ENCODE results near the gene DMXL1. TPM values are rescaled to one million over a fixed set of nuclear protein-coding genes. Genes with fewer than 3 reads are reported as not detected.
A peak's percentile ranks its signal among the peaks of the same experiment; 100 is the strongest.

The DMXL1 gene
- total and polyA plus RNA-seq, 3 donors from 2014 or later = 16.0 to 93.3 (median 63.9) TPM

DNA sequence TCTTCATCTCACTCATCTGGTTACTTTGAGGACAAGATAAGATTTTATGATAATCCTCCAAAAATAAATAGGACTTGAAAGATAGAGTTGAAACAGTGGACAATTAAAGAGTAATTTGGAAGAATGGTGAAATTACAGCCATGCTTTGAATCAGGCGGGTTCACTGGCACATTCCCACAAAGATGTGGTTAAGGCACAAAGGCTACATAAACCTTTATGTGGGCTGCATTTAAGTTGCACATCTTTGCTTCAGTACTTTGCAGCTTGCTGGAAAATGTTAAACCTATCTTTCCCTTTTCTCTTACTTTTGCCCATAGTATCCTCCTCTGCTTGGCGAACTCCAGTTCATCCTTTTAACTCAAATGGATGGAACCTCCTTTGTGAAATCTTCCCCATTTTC, 192.8 kb downstream of the DMXL1 start:
- intact Hi-C loops (cut with DNase I; ENCODE audit: low total_unique reads) = no loop called here
- no peaks in the 10 kb centered on the region for H3K27me3 ChIP-seq
- no peaks in the 10 kb centered on the region for H3K9me3 ChIP-seq
- no peak for DNase-seq
- no peak overlapping the region for H3K4me3 ChIP-seq
- H3K36me3 ChIP-seq (ENCODE audit: low read depth, missing control alignments) = no peaks in the 10 kb centered on the region
- WGBS, 2 donors = 84 to 88% methylated on average over 2 of the region's 2 CpGs
- H3K27ac ChIP-seq = no peak overlapping the region
- TF ChIP-seq, protein P1, sequence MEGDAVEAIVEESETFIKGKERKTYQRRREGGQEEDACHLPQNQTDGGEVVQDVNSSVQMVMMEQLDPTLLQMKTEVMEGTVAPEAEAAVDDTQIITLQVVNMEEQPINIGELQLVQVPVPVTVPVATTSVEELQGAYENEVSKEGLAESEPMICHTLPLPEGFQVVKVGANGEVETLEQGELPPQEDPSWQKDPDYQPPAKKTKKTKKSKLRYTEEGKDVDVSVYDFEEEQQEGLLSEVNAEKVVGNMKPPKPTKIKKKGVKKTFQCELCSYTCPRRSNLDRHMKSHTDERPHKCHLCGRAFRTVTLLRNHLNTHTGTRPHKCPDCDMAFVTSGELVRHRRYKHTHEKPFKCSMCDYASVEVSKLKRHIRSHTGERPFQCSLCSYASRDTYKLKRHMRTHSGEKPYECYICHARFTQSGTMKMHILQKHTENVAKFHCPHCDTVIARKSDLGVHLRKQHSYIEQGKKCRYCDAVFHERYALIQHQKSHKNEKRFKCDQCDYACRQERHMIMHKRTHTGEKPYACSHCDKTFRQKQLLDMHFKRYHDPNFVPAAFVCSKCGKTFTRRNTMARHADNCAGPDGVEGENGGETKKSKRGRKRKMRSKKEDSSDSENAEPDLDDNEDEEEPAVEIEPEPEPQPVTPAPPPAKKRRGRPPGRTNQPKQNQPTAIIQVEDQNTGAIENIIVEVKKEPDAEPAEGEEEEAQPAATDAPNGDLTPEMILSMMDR (IDR thresholded peaks at IDR 0.05) = no peak
- no peak for TF ChIP-seq POLR2A (IDR thresholded peaks at IDR 0.05)
- H3K4me1 ChIP-seq = no peaks in the 10 kb centered on the region

DNA sequence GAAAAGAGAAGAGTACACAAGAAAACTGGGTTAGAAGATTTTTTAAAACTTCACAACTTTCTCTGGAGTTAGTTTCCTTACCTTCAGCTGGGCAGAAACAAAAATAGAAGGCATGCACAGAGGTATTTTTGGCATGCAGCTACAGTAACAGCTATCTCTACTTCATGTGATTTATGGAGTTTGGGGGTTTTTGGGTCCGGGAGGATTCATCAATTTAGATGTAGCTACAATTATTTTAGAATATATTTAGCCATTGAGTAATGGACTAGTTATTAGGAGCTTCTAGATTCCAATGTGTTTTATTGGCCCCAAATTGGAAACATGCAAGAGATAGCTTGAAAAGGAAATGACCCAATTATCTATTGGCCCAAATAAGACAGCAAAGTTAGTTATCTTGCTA, 193.3 kb downstream of the DMXL1 start:
- intact Hi-C loops (cut with DNase I; ENCODE audit: low total_unique reads) = no loop called here
- TF ChIP-seq, protein P1 (IDR thresholded peaks at IDR 0.05) = no peak
- no peak for TF ChIP-seq POLR2A (IDR thresholded peaks at IDR 0.05)
- Histone ChIP-seq H3K9me3 (no peaks in the 10 kb centered on the region), H3K27me3 (no peaks in the 10 kb centered on the region), H3K4me1 (peaks cover under 1% of the 10 kb centered on the region), H3K4me3 (no peak overlapping the region), H3K27ac (no peak overlapping the region), H3K36me3 (ENCODE audit: low read depth, missing control alignments) (no peaks in the 10 kb centered on the region)
- WGBS, 2 donors = 0 to 2% methylated on average over 1 of the region's 1 CpG
- no peak for DNase-seq

DNA sequence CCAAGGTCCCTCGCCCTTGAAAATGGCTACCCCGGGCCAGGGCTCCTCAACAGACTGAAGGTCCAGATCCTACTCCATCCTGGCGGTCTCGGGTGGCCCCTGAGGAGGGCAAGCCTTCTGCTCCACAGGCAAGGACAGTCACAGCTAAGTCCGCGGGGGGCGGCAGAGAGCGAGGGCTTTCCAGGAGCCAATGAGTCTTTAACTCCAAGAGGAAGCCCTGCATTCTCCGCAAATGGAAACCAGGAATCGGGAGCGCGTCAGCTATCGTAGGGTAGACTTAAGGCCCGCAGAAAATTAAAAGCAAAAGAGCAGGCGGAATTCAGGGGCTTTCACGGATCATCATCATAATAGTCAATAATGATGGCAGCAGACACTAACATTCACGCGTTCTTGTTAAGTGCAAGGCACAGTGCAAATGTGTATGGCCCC, 197.1 kb downstream of the DMXL1 start:
- no peaks in the 10 kb centered on the region for H3K36me3 ChIP-seq (ENCODE audit: low read depth, missing control alignments)
- H3K27ac ChIP-seq = peak overlapping the region; percentile 63 to 92
- no peaks in the 10 kb centered on the region for H3K27me3 ChIP-seq
- peak overlapping the region; percentile 69 to 79 for H3K4me3 ChIP-seq
- H3K4me1 ChIP-seq = peaks cover 4% of the 10 kb centered on the region
- TF ChIP-seq, protein P1 (IDR thresholded peaks at IDR 0.05) = no peak
- TF ChIP-seq POLR2A (IDR thresholded peaks at IDR 0.05) = no peak
- peak; percentile 93 for DNase-seq
- 2 to 5% methylated on average over 14 to 18 of the region's 18 CpGs for WGBS, 2 donors
- no peaks in the 10 kb centered on the region for H3K9me3 ChIP-seq
- intact Hi-C loops (cut with DNase I; ENCODE audit: low total_unique reads) = no loop called here

DNA sequence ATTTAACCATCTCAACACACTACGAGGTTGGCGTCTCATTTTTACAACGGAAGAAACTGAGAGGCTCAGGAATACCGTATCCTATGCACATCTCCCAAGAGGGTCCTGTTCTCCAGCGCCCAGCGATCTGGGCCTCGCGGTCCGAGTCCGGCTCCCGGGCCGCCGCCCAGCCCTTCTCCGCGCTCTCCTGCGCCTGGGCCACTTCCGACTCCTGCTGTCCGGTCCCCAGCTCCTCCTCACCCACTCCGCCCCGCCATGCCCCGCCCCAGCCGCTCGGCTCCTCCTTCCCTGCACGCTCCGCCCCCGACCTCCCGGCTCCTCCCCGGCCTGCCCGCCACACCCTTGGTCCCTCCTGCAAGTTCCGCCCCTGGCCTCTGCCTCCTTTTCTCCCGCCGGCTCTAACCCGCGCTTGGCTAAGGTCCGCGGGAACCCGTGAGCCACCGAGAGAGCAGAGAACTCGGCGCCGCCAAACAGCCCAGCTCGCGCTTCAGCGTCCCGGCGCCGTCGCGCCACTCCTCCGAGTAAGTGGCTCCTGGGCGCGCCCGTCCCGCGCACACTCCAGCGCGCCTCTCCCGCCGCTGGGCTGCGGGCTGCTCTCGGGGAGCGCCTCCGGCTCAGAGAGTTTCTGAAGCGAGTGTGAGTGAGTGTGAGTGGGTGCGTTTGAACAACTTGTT, 197.6 kb downstream of the DMXL1 start:
- 0 to 1% methylated on average over 23 to 65 of the region's 65 CpGs for WGBS, 2 donors
- Histone ChIP-seq H3K36me3 (ENCODE audit: low read depth, missing control alignments) (no peaks in the 10 kb centered on the region), H3K9me3 (no peaks in the 10 kb centered on the region), H3K4me3 (peak overlapping the region; percentile 69 to 79), H3K4me1 (peaks cover 4% of the 10 kb centered on the region), H3K27ac (peak overlapping the region; percentile 63 to 92), H3K27me3 (no peaks in the 10 kb centered on the region)
- peak; percentile 97 for DNase-seq
- TF ChIP-seq, protein P1 (IDR thresholded peaks at IDR 0.05) = no peak
- TF ChIP-seq POLR2A (IDR thresholded peaks at IDR 0.05) = no peak
- intact Hi-C loops (cut with DNase I; ENCODE audit: low total_unique reads) = no loop called here
